Liver (tissue), 9 donors: ENCODE measurements around the gene ATF5. TPM values are rescaled to one million over a fixed set of nuclear protein-coding genes. Genes with fewer than 3 reads are reported as not detected.
A peak's percentile ranks its signal among the peaks of the same experiment; 100 is the strongest.

ENCODE experiments used
- DNase-seq: peaks from one replicate; pipeline ENCODE4 v3.0.0-alpha.2; 2017; ENCODE audit warnings: low spot score
- H3K27ac ChIP-seq, 2 donors: one replicate each; pipeline ENCODE4 v1.7.0; 2013; ENCODE audit warnings: inconsistent platforms in 2 of 2, low read length in 2 of 2, control low read depth in 1 of 2, low read depth in 1 of 2, mild to moderate bottlenecking in 1 of 2
- H3K27me3 ChIP-seq, 4 donors: one replicate each; pipeline versions ENCODE4 v1.6.1 to v1.7.0; 2013; ENCODE audit warnings: low read length in 3 of 4, inconsistent platforms in 1 of 4, mild to moderate bottlenecking in 1 of 4, moderate library complexity in 1 of 4; ENCODE audit not compliant: control insufficient read depth in 4 of 4, insufficient read depth in 4 of 4
- H3K36me3 ChIP-seq, 4 donors: one replicate each; pipeline versions ENCODE4 v1.6.1 to v1.7.0; 2013; ENCODE audit warnings: low read length in 3 of 4, mild to moderate bottlenecking in 3 of 4, low read depth in 1 of 4, moderate library complexity in 1 of 4; ENCODE audit not compliant: control insufficient read depth in 4 of 4, insufficient read depth in 3 of 4
- H3K4me1 ChIP-seq, 4 donors: one replicate each; pipeline versions ENCODE4 v1.6.1 to v1.7.0; 2013; ENCODE audit warnings: low read length in 3 of 4, mild to moderate bottlenecking in 3 of 4, moderate library complexity in 1 of 4; ENCODE audit not compliant: control insufficient read depth in 4 of 4, insufficient read depth in 4 of 4
- H3K4me3 ChIP-seq, 3 donors: one replicate each; pipeline versions ENCODE4 v1.6.1 to v1.7.0; 2013; ENCODE audit warnings: low read length in 3 of 3, control low read depth in 1 of 3, low read depth in 1 of 3, mild to moderate bottlenecking in 1 of 3
- H3K9ac ChIP-seq, 2 donors: one replicate each; pipeline ENCODE4 v1.7.0; 2013; ENCODE audit warnings: low read length in 2 of 2, mild to moderate bottlenecking in 2 of 2, moderate library complexity in 2 of 2, control low read depth in 1 of 2, low read depth in 1 of 2
- H3K9me3 ChIP-seq, 4 donors: one replicate each; pipeline versions ENCODE4 v1.6.1 to v1.7.0; 2013; ENCODE audit warnings: low read length in 3 of 4; ENCODE audit not compliant: control insufficient read depth in 4 of 4
- CTCF ChIP-seq: fragments of 150-350 bp; IDR thresholded peaks from 2 replicates; pipeline ENCODE4 v1.5.1; 2017; ENCODE audit warnings: improper control_type of control experiment, low read depth, low read length; ENCODE audit not compliant: missing input control
- EGR1 ChIP-seq, 2 donors: IDR thresholded peaks; 2 replicates each; pipeline ENCODE4 v1.6.1; 2016 to 2018; ENCODE audit warnings: antibody characterized with exemption in 2 of 2, low read depth in 2 of 2
- FOXA1 ChIP-seq: IDR thresholded peaks from 2 replicates; pipeline ENCODE4 v1.6.1; 2016; ENCODE audit warnings: antibody characterized with exemption
- FOXA2 ChIP-seq: IDR thresholded peaks from 2 replicates; pipeline ENCODE4 v1.6.1; 2016; ENCODE audit warnings: antibody characterized with exemption
- GABPA ChIP-seq, 2 donors: IDR thresholded peaks in 1 of 2; conservative IDR thresholded peaks in 1 of 2; 2 replicates each; pipeline ENCODE4 v1.6.1; 2016; ENCODE audit warnings: antibody characterized with exemption in 2 of 2, mild to moderate bottlenecking in 1 of 2, moderate library complexity in 1 of 2
- HNF4A ChIP-seq, 2 donors: conservative IDR thresholded peaks; 2 replicates each; pipeline ENCODE4 v1.6.1; 2016; ENCODE audit warnings: antibody characterized with exemption in 2 of 2, mild to moderate bottlenecking in 2 of 2
- HNF4G ChIP-seq: IDR thresholded peaks from 2 replicates; pipeline ENCODE4 v1.6.1; 2016; ENCODE audit warnings: antibody characterized with exemption
- JUND ChIP-seq, 2 donors: IDR thresholded peaks; 2 replicates each; pipeline ENCODE4 v1.6.1; 2016; ENCODE audit warnings: antibody characterized with exemption in 2 of 2
- NR2F2 ChIP-seq: IDR thresholded peaks from 2 replicates; pipeline ENCODE4 v1.6.1; 2016; ENCODE audit warnings: antibody characterized with exemption
- RAD21 ChIP-seq, 2 donors: IDR thresholded peaks; 2 replicates each; pipeline ENCODE4 v1.6.1; 2016; ENCODE audit warnings: antibody characterized with exemption in 2 of 2, mild to moderate bottlenecking in 2 of 2
- REST ChIP-seq: IDR thresholded peaks from 2 replicates; pipeline ENCODE4 v1.6.1; 2016; ENCODE audit warnings: antibody characterized with exemption, mild to moderate bottlenecking
- RXRA ChIP-seq, 2 donors: IDR thresholded peaks; 2 replicates each; pipeline ENCODE4 v1.6.1; 2017 to 2018; ENCODE audit warnings: antibody characterized with exemption in 2 of 2, mild to moderate bottlenecking in 1 of 2
- SP1 ChIP-seq: IDR thresholded peaks from 2 replicates; pipeline ENCODE4 v1.6.1; 2018; ENCODE audit warnings: antibody characterized with exemption, mild to moderate bottlenecking
- TAF1 ChIP-seq: conservative IDR thresholded peaks from 2 replicates; pipeline ENCODE4 v1.6.1; 2016; ENCODE audit warnings: antibody characterized with exemption, mild to moderate bottlenecking
- YY1 ChIP-seq: IDR thresholded peaks from 2 replicates; pipeline ENCODE4 v1.6.1; 2016; ENCODE audit warnings: antibody characterized with exemption, mild to moderate bottlenecking
- WGBS: extraction: QIAGEN DNeasy Blood & Tissue Kit; methylation state at CpG from one replicate; pipeline ENCODE4 v1.1.7; 2013; 5-methylcytosine and 5-hydroxymethylcytosine counted together
- polyA plus RNA-seq, 2 donors: library from polyadenylated mRNA; stranded (reverse) in 1 of 2; unstranded in 1 of 2; fragments of 200-250 nt in 1 of 2; fragments of >200 nt in 1 of 2; fragmentation: Nextera tagmentation in 1 of 2; extraction: Ambion mirVana in 1 of 2; gene quantifications; one replicate each; pipeline versions ENCODE4 v1.2.1 to v1.2.3, GENCODE V29; 2013 to 2015
- total RNA-seq, 2 donors: library from RNA; depleted of rRNA; stranded (reverse); fragments of >200 nt; gene quantifications; one replicate each; pipeline ENCODE4 v1.2.3, GENCODE V29; 2014
- TF ChIP-seq, protein P1 (sequence below): IDR thresholded peaks from 2 replicates; pipeline ENCODE4 v1.6.1; 2016; ENCODE audit warnings: antibody characterized with exemption
- TF ChIP-seq, protein P2 (sequence below): IDR thresholded peaks from 2 replicates; pipeline ENCODE4 v1.6.1; 2016; ENCODE audit warnings: antibody characterized with exemption
- TF ChIP-seq, protein P3 (sequence below): IDR thresholded peaks from 2 replicates; pipeline ENCODE4 v1.6.1; 2016; ENCODE audit warnings: antibody characterized with exemption
- donor health status: healthy.
- donor health status: healthy.
- donor health status: healthy.
- donor health status: healthy.
- donor health status: healthy.

Gene ATF5
- total and polyA plus RNA-seq, 4 donors: 42.3 to 2,086 (median 347) TPM

DNA sequence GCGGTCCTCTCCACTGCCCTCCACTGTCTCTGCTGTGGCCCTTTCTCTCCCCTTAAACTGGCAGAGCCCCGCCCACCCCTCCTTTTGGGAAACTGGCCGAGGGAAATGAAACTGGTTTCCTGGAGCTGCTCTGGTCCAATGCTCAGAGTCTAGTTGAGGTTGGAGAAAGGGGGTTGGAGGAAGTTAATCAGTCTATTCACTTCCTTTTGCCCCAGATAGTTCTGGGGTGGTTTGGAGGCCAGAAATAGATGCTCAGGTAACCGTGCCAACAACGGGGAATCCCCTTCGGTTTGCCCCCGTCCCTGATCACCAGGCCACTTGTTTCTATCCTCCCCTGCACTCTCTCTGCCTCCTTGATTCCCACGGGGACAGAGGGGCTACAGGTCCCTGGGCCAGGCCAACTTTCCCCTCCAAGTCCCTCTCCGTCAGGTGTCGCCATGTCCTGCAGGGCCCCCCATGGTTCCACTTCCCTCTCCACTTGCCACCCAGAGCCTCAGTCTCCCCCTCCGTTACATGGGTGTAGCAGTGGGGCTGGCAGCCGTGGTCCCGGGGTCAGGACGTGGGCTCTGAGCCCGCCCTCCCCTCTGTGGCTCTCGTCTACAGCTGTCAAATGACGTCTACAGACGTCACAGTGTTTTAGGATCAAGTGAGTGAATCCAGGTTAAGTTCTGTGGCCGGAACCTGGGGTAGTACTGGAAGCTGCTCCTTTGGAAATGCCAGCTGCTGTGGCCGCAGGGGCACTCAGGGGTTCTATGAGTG is 32.0 kb upstream of the ATF5 start, which contains the start of gene IL4I1:
Gene IL4I1 (minus strand): TSS at position 25 of the 759 bp plus-strand sequence. CDS start 727 bp downstream, outside the sequence.
- no peaks in the 10 kb centered on the region for H3K9me3 ChIP-seq
- DNase-seq: no peak
- no peaks in the 10 kb centered on the region for H3K27me3 ChIP-seq
- no peak for TF ChIP-seq JUND (IDR thresholded peaks at IDR 0.05)
- TF ChIP-seq REST: peak; percentile 15
- 53% methylated on average over 20 of the region's 20 CpGs for WGBS
- no peaks in the 10 kb centered on the region for H3K36me3 ChIP-seq
- peak within 1 kb of the TSS; percentile 10 to 42 for H3K27ac ChIP-seq
- no peak within 1 kb of the TSS for H3K4me3 ChIP-seq
- H3K9ac ChIP-seq: no peak within 1 kb of the TSS
- peaks cover 0 to 6% (median 3%) of the 10 kb centered on the region in 4 donors for H3K4me1 ChIP-seq

GRCh38 chr19:49904136-49904535 is 24.9 kb upstream of the ATF5 start:
- no peaks in the 10 kb centered on the region for H3K27me3 ChIP-seq
- 69% methylated on average over 6 of the region's 6 CpGs for WGBS

More at GRCh38 chr19:49904136-49904535, 24.9 kb upstream of the ATF5 start:
- Histone ChIP-seq H3K27ac (no peak overlapping the region), H3K9ac (no peak overlapping the region), H3K4me1 (no peaks in the 10 kb centered on the region), H3K36me3 (peaks cover 4 to 24% (median 9%) of the 10 kb centered on the region in 4 donors), H3K9me3 (no peaks in the 10 kb centered on the region), H3K4me3 (no peak overlapping the region)
- TF ChIP-seq, protein P1, sequence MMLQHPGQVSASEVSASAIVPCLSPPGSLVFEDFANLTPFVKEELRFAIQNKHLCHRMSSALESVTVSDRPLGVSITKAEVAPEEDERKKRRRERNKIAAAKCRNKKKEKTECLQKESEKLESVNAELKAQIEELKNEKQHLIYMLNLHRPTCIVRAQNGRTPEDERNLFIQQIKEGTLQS: no peak
- TF ChIP-seq, protein P2, sequence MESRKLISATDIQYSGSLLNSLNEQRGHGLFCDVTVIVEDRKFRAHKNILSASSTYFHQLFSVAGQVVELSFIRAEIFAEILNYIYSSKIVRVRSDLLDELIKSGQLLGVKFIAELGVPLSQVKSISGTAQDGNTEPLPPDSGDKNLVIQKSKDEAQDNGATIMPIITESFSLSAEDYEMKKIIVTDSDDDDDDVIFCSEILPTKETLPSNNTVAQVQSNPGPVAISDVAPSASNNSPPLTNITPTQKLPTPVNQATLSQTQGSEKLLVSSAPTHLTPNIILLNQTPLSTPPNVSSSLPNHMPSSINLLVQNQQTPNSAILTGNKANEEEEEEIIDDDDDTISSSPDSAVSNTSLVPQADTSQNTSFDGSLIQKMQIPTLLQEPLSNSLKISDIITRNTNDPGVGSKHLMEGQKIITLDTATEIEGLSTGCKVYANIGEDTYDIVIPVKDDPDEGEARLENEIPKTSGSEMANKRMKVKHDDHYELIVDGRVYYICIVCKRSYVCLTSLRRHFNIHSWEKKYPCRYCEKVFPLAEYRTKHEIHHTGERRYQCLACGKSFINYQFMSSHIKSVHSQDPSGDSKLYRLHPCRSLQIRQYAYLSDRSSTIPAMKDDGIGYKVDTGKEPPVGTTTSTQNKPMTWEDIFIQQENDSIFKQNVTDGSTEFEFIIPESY: no peak
- TF ChIP-seq REST (no peak), NR2F2 (no peak), HNF4A (conservative IDR thresholded peaks at IDR 0.05) (no peak), FOXA2 (no peak), RXRA (IDR thresholded peaks at IDR 0.05) (no peak), JUND (IDR thresholded peaks at IDR 0.05) (no peak), FOXA1 (no peak), GABPA (IDR thresholded peaks at IDR 0.05 in 1 of 2, conservative IDR thresholded peaks at IDR 0.05 in 1 of 2) (no peak), SP1 (no peak), HNF4G (no peak), EGR1 (IDR thresholded peaks at IDR 0.05; ENCODE audit: low read depth in 2 of 2) (no peak), CTCF (no peak), YY1 (no peak), RAD21 (IDR thresholded peaks at IDR 0.05) (no peak), TAF1 (no peak)
- TF ChIP-seq, protein P3, sequence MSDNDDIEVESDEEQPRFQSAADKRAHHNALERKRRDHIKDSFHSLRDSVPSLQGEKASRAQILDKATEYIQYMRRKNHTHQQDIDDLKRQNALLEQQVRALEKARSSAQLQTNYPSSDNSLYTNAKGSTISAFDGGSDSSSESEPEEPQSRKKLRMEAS: no peak
- DNase-seq: no peak
